H9 (cell line): ENCODE results near the gene MBD5. TPM values are rescaled to one million over a fixed set of nuclear protein-coding genes. Genes with fewer than 3 reads are reported as not detected.
A peak's percentile ranks its signal among the peaks of the same experiment; 100 is the strongest.

Experiments used
- DNase-seq: peaks from one replicate; pipeline ENCODE4 v3.0.0-alpha.2; 2017
- H2AFZ ChIP-seq: one replicate; pipeline ENCODE4 v1.6.1; 2013; ENCODE audit warnings: mild to moderate bottlenecking, low read length, control low read depth, moderate library complexity
- H2AK5ac ChIP-seq: 2 replicates; pipeline ENCODE4 v1.6.1; 2013; ENCODE audit warnings: low read length, control low read depth, mixed read lengths; ENCODE audit not compliant: insufficient read length
- H2BK120ac ChIP-seq: one replicate; pipeline ENCODE4 v1.6.1; 2013; ENCODE audit warnings: low read depth, mild to moderate bottlenecking, low read length, control low read depth, inconsistent platforms; ENCODE audit not compliant: poor library complexity, severe bottlenecking
- H2BK12ac ChIP-seq: 2 replicates; pipeline ENCODE4 v1.6.1; 2013; ENCODE audit warnings: low read length, control low read depth, mixed read lengths, low read depth; ENCODE audit not compliant: insufficient read length
- H2BK15ac ChIP-seq: 2 replicates; pipeline ENCODE4 v1.6.1; 2013; ENCODE audit warnings: low read depth, low read length, control low read depth
- H2BK20ac ChIP-seq: one replicate; pipeline ENCODE4 v1.6.1; 2013; ENCODE audit warnings: low read depth, mild to moderate bottlenecking, low read length, control low read depth, inconsistent platforms; ENCODE audit not compliant: poor library complexity, severe bottlenecking
- H2BK5ac ChIP-seq: 2 replicates; pipeline ENCODE4 v1.6.1; 2013; ENCODE audit warnings: low read length, control low read depth, mixed read lengths; ENCODE audit not compliant: insufficient read length
- H3K14ac ChIP-seq: 2 replicates; pipeline ENCODE4 v1.6.1; 2013; ENCODE audit warnings: low read length, control low read depth; ENCODE audit not compliant: insufficient read depth
- H3K18ac ChIP-seq: 2 replicates; pipeline ENCODE4 v1.6.1; 2013; ENCODE audit warnings: low read depth, mild to moderate bottlenecking, mixed read lengths, low read length, control low read depth; ENCODE audit not compliant: insufficient read length
- H3K23ac ChIP-seq: 2 replicates; pipeline ENCODE4 v1.6.1; 2013; ENCODE audit warnings: low read length, control low read depth, mixed read lengths, low read depth; ENCODE audit not compliant: insufficient read length
- H3K23me2 ChIP-seq: 2 replicates; pipeline ENCODE4 v1.6.1; 2013; ENCODE audit warnings: low read depth, mild to moderate bottlenecking, mixed read lengths, low read length, control low read depth; ENCODE audit not compliant: insufficient read length, poor library complexity, severe bottlenecking
- H3K27ac ChIP-seq: 2 replicates; pipeline ENCODE4 v1.5.1; 2013; ENCODE audit warnings: low read length, control low read depth, mixed read lengths, low read depth; ENCODE audit not compliant: insufficient read length
- H3K27me3 ChIP-seq: 2 replicates; pipeline ENCODE4 v1.6.1; 2013; ENCODE audit warnings: low read length, control low read depth, inconsistent platforms; ENCODE audit not compliant: insufficient read depth
- H3K4ac ChIP-seq: 2 replicates; pipeline ENCODE4 v1.6.1; 2013; ENCODE audit warnings: low read depth, mild to moderate bottlenecking, control low read depth, inconsistent platforms, low read length, moderate library complexity
- H3K4me1 ChIP-seq: 2 replicates; pipeline ENCODE4 v1.6.1; 2013; ENCODE audit warnings: low read length, control low read depth, inconsistent platforms; ENCODE audit not compliant: insufficient read depth
- H3K4me2 ChIP-seq: 2 replicates; pipeline ENCODE4 v1.6.1; 2013; ENCODE audit warnings: low read length, control low read depth, mixed read lengths; ENCODE audit not compliant: insufficient read length, insufficient read depth
- H3K56ac ChIP-seq: 2 replicates; pipeline ENCODE4 v1.6.1; 2013; ENCODE audit warnings: low read depth, mild to moderate bottlenecking, mixed read lengths, low read length, control low read depth; ENCODE audit not compliant: insufficient read length
- H3K79me1 ChIP-seq: 2 replicates; pipeline ENCODE4 v1.6.1; 2013; ENCODE audit warnings: low read depth, mild to moderate bottlenecking, moderate library complexity, low read length, control low read depth, inconsistent platforms; ENCODE audit not compliant: insufficient read depth, poor library complexity, severe bottlenecking
- H3K79me2 ChIP-seq: 2 replicates; pipeline ENCODE4 v1.6.1; 2013; ENCODE audit warnings: low read length, control low read depth, inconsistent platforms; ENCODE audit not compliant: insufficient read depth
- H3K9ac ChIP-seq: 2 replicates; pipeline ENCODE4 v1.6.1; 2013; ENCODE audit warnings: low read length, control low read depth, mixed read lengths; ENCODE audit not compliant: insufficient read length; ENCODE audit errors: extremely low read depth
- H3K9me3 ChIP-seq: one replicate; pipeline ENCODE4 v1.6.1; 2013; ENCODE audit warnings: low read depth, low read length, inconsistent platforms; ENCODE audit not compliant: control insufficient read depth
- H3T11ph ChIP-seq: one replicate; pipeline ENCODE4 v1.6.1; 2013; ENCODE audit warnings: mild to moderate bottlenecking, low read length, control low read depth, inconsistent platforms
- H4K20me1 ChIP-seq: one replicate; pipeline ENCODE4 v1.6.1; 2013; ENCODE audit not compliant: control insufficient read depth, insufficient read length, insufficient read depth
- H4K5ac ChIP-seq: 2 replicates; pipeline ENCODE4 v1.6.1; 2013; ENCODE audit warnings: low read depth, mild to moderate bottlenecking, mixed read lengths, low read length, control low read depth; ENCODE audit not compliant: insufficient read length
- H4K8ac ChIP-seq: replicated peaks from 2 replicates; pipeline ENCODE4 v1.6.1; 2013; ENCODE audit warnings: low read length, control low read depth, mixed read lengths, low read depth; ENCODE audit not compliant: insufficient read length
- H4K91ac ChIP-seq: 2 replicates; pipeline ENCODE4 v1.6.1; 2013; ENCODE audit warnings: low read depth, mild to moderate bottlenecking, moderate library complexity, mixed read lengths, low read length, control low read depth; ENCODE audit not compliant: insufficient read length
- H3K27ac Mint-ChIP-seq, 3 experiments: 2 replicates in 2 of 3; 3 replicates in 1 of 3; pipeline ENCODE4 v1.8.0; 2020 to 2021; ENCODE audit warnings: mixed read lengths in 3 of 3, mild to moderate bottlenecking in 1 of 3, moderate library complexity in 1 of 3
- H3K27me3 Mint-ChIP-seq: 2 replicates; pipeline ENCODE4 v1.8.0; 2021; ENCODE audit warnings: low read depth, mild to moderate bottlenecking, moderate library complexity, mixed read lengths
- H3K36me3 Mint-ChIP-seq, 3 experiments: 2 replicates in 2 of 3; 3 replicates in 1 of 3; pipeline ENCODE4 v1.8.0; 2020 to 2021; ENCODE audit warnings: low read depth in 3 of 3, mixed read lengths in 3 of 3; ENCODE audit not compliant: insufficient read depth in 1 of 3
- H3K4me1 Mint-ChIP-seq, 2 experiments: 2 replicates each; pipeline ENCODE4 v1.8.0; 2020; ENCODE audit warnings: mixed read lengths in 2 of 2
- H3K4me3 Mint-ChIP-seq, 2 experiments: 2 replicates in 1 of 2; 3 replicates in 1 of 2; pipeline ENCODE4 v1.8.0; 2020 to 2021; ENCODE audit warnings: mild to moderate bottlenecking in 2 of 2, mixed read lengths in 2 of 2, moderate library complexity in 1 of 2
- H3K9me3 Mint-ChIP-seq, 2 experiments: 2 replicates in 1 of 2; 3 replicates in 1 of 2; pipeline ENCODE4 v1.8.0; 2020; ENCODE audit warnings: mild to moderate bottlenecking in 2 of 2, mixed read lengths in 2 of 2, moderate library complexity in 1 of 2
- WGBS: extraction: QIAGEN DNeasy Blood & Tissue Kit; methylation state at CpG from one replicate; pipeline ENCODE4 v1.1.7; 2013; ENCODE audit warnings: missing lambda C conversion rate, low lambda C conversion rate, mixed read lengths; ENCODE audit not compliant: insufficient read length; ENCODE audit errors: extremely low coverage; 5-methylcytosine and 5-hydroxymethylcytosine counted together
- total RNA-seq: library from RNA; stranded (reverse); gene quantifications from 2 replicates; pipeline ENCODE4 v1.2.1, GENCODE V29; 2021
- TF ChIP-seq, protein P1 (sequence below): fragments of 200-600 bp; sonication (generic); conservative IDR thresholded peaks from 3 replicates; pipeline ENCODE4 v1.8.0; 2021; ENCODE audit warnings: antibody characterized with exemption, mild to moderate bottlenecking

The MBD5 gene
- total RNA-seq, 1 experiment from 2014 or later: 23.1 TPM

DNA sequence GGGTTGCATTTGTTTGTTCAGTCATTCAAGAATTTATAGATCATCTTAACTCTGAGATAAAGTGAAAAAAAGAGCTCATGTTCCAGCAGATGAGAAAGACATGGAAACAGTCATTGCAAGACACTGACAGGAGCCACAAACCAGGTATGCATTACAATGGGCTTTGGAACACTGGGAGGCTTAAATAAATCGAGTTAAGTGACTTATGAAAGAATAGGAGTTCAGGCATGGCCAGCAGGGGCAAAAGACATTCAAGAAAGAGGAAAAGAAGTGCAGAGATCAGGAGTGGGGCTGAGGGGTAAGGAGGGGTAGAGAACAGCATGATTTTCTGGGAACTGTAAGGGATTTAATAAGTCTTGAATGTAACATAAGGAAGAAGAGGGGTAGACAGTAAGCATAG lies 502.4 kb downstream of the MBD5 start:
- no peak overlapping the region for H3K23ac ChIP-seq
- no peak overlapping the region for H2BK15ac ChIP-seq
- H4K8ac ChIP-seq: no peak overlapping the region
- Mint-ChIP-seq H3K27ac (peak overlapping the region in 1 of 3 experiments; percentile 0; a peak in 2 of 7 replicates), H3K27me3 (peaks cover 2% of the 10 kb centered on the region; the same call in 1 of the 2 replicates), H3K4me3 (no peak overlapping the region), H3K9me3 (no peaks in the 10 kb centered on the region), H3K36me3 (no peaks in the 10 kb centered on the region), H3K4me1 (peaks cover 22 to 28% of the 10 kb centered on the region in 2 experiments)
- no peak overlapping the region for H3K27ac ChIP-seq
- H2BK120ac ChIP-seq: no peak overlapping the region
- H4K5ac ChIP-seq: no peak overlapping the region
- H3K9me3 ChIP-seq: no peaks in the 10 kb centered on the region
- H3K4ac ChIP-seq: no peak overlapping the region
- H4K20me1 ChIP-seq: no peaks in the 10 kb centered on the region
- H3K14ac ChIP-seq: no peak overlapping the region
- H3K23me2 ChIP-seq: no peaks in the 10 kb centered on the region
- H3K9ac ChIP-seq: no peak overlapping the region
- no CpG with 5 or more reads among the region's 1 CpG for WGBS
- no peak overlapping the region for H4K91ac ChIP-seq
- no peaks in the 10 kb centered on the region for H3K79me2 ChIP-seq
- H3K56ac ChIP-seq: no peak overlapping the region
- no peak overlapping the region for H2BK12ac ChIP-seq
- no peak overlapping the region for H2BK5ac ChIP-seq
- no peaks in the 10 kb centered on the region for H3K79me1 ChIP-seq
- no peak overlapping the region for H3T11ph ChIP-seq
- no peaks in the 10 kb centered on the region for H3K27me3 ChIP-seq
- TF ChIP-seq, protein P1, sequence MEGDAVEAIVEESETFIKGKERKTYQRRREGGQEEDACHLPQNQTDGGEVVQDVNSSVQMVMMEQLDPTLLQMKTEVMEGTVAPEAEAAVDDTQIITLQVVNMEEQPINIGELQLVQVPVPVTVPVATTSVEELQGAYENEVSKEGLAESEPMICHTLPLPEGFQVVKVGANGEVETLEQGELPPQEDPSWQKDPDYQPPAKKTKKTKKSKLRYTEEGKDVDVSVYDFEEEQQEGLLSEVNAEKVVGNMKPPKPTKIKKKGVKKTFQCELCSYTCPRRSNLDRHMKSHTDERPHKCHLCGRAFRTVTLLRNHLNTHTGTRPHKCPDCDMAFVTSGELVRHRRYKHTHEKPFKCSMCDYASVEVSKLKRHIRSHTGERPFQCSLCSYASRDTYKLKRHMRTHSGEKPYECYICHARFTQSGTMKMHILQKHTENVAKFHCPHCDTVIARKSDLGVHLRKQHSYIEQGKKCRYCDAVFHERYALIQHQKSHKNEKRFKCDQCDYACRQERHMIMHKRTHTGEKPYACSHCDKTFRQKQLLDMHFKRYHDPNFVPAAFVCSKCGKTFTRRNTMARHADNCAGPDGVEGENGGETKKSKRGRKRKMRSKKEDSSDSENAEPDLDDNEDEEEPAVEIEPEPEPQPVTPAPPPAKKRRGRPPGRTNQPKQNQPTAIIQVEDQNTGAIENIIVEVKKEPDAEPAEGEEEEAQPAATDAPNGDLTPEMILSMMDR: peak; percentile 40
- H3K4me2 ChIP-seq: no peak overlapping the region
- H2AFZ ChIP-seq: no peak overlapping the region
- H3K18ac ChIP-seq: no peak overlapping the region
- H3K4me1 ChIP-seq: peaks cover 8% of the 10 kb centered on the region; the same call in 1 of the 2 replicates
- no peak overlapping the region for H2AK5ac ChIP-seq
- peak; percentile 26 for DNase-seq
- H2BK20ac ChIP-seq: no peak overlapping the region
